SK-N-SH (cell line): ENCODE data around the gene ENOX1. TPM values are rescaled to one million over a fixed set of nuclear protein-coding genes. Genes with fewer than 3 reads are reported as not detected.

ENCODE experiments used
- CTCF ChIA-PET: fragments of 300-600, 350-600 bp; formaldehyde crosslinking; extraction: SDS; loops from one replicate; lab custom pipeline; 2021; lab: Yijun Ruan, JAX
- POLR2A ChIA-PET: fragments of 350-600 bp; sonication (Branson Sonifier 250); formaldehyde crosslinking; extraction: SDS; loops from one replicate; lab custom pipeline; 2020; ENCODE audit warnings: antibody characterized with exemption, inconsistent platforms; lab: Yijun Ruan, JAX
- DNase-seq: peaks from one replicate; pipeline ENCODE4 v3.0.0; 2012
- H2AFZ ChIP-seq: fragments of 200-600 bp; sonication (generic); 2 replicates; pipeline ENCODE4 v1.8.1; 2016; ENCODE audit warnings: antibody characterized with exemption, mild to moderate bottlenecking, low read depth
- H3F3A ChIP-seq: fragments of 200-600 bp; sonication (generic); replicated peaks from 2 replicates; pipeline ENCODE3; 2016; ENCODE audit warnings: antibody characterized with exemption, mild to moderate bottlenecking; ENCODE audit not compliant: insufficient read depth
- H3K27ac ChIP-seq, 2 experiments: fragments of 200-500 bp in 1 of 2; fragments of 200-600 bp in 1 of 2; sonication (Bioruptor generic) in 1 of 2; sonication (generic), shearing (Covaris generic) in 1 of 2; 2 replicates each; pipeline versions ENCODE4 v1.5.1 to v1.6.1; 2014 to 2016; ENCODE audit warnings: low read depth in 2 of 2, inconsistent platforms in 1 of 2, low read length in 1 of 2, mild to moderate bottlenecking in 1 of 2, mixed read lengths in 1 of 2
- H3K27me3 ChIP-seq: fragments of 200-600 bp; sonication (generic), shearing (Covaris generic); 2 replicates; pipeline ENCODE4 v1.6.1; 2016; ENCODE audit warnings: mixed run types; ENCODE audit not compliant: insufficient read depth
- H3K36me3 ChIP-seq, 2 experiments: fragments of 200-500 bp in 1 of 2; fragments of 200-600 bp in 1 of 2; sonication (Bioruptor generic) in 1 of 2; sonication (generic) in 1 of 2; replicated peaks in 1 of 2; 2 replicates each; pipeline versions ENCODE3 to v1.5.1; 2014 to 2016; ENCODE audit warnings: low read length in 1 of 2, mild to moderate bottlenecking in 1 of 2; ENCODE audit not compliant: insufficient read depth in 2 of 2, control insufficient read depth in 1 of 2
- H3K4me1 ChIP-seq, 2 experiments: fragments of 200-500 bp in 1 of 2; fragments of 200-600 bp in 1 of 2; sonication (Bioruptor generic) in 1 of 2; sonication (generic), shearing (Covaris generic) in 1 of 2; 2 replicates each; pipeline versions ENCODE4 v1.5.1 to v1.6.1; 2014 to 2016; ENCODE audit warnings: low read depth in 1 of 2, low read length in 1 of 2, mixed run types in 1 of 2; ENCODE audit not compliant: insufficient read depth in 2 of 2, control insufficient read depth in 1 of 2
- H3K4me2 ChIP-seq: fragments of 200-600 bp; sonication (generic), shearing (Covaris generic); 2 replicates; pipeline ENCODE4 v1.6.1; 2017; ENCODE audit warnings: mixed run types
- H3K4me3 ChIP-seq, 2 experiments: fragments of 200-500 bp in 1 of 2; fragments of 200-600 bp in 1 of 2; sonication (Bioruptor generic) in 1 of 2; sonication (generic), shearing (Covaris generic) in 1 of 2; 2 replicates each; pipeline versions ENCODE4 v1.5.1 to v1.8.1; 2014 to 2016; ENCODE audit warnings: low read depth in 2 of 2, inconsistent platforms in 1 of 2, low read length in 1 of 2, mild to moderate bottlenecking in 1 of 2, mixed read lengths in 1 of 2, moderate library complexity in 1 of 2
- H3K79me2 ChIP-seq: fragments of 200-600 bp; sonication (generic); 2 replicates; pipeline ENCODE4 v1.8.1; 2017; ENCODE audit warnings: mild to moderate bottlenecking; ENCODE audit not compliant: insufficient read depth
- H3K9ac ChIP-seq: fragments of 200-600 bp; sonication (generic); 2 replicates; pipeline ENCODE4 v1.6.1; 2017; ENCODE audit warnings: mixed run types
- H3K9me2 ChIP-seq: fragments of 200-600 bp; sonication (generic); 2 replicates; pipeline ENCODE4 v1.6.1; 2017; ENCODE audit warnings: mixed run types
- H3K9me3 ChIP-seq: fragments of 200-600 bp; sonication (generic); 2 replicates; pipeline ENCODE4 v1.6.1; 2017; ENCODE audit warnings: mixed run types, mild to moderate bottlenecking, moderate library complexity
- H4K20me1 ChIP-seq: fragments of 200-600 bp; sonication (generic); 2 replicates; pipeline ENCODE4 v1.6.1; 2017; ENCODE audit warnings: mild to moderate bottlenecking, mixed run types; ENCODE audit not compliant: insufficient read depth
- CHD2 ChIP-seq: fragments of 150-350 bp; IDR thresholded peaks from 2 replicates; pipeline ENCODE4 v1.6.1; 2018; ENCODE audit warnings: low read length; ENCODE audit not compliant: partially characterized antibody
- EP300 ChIP-seq, 2 experiments: IDR thresholded peaks; 2 replicates each; pipeline versions ENCODE4 v1.4.0 to v1.6.1; 2012; ENCODE audit warnings: borderline replicate concordance in 1 of 2, low read depth in 1 of 2, low read length in 1 of 2
- EZH2phosphoT487 ChIP-seq: fragments of 200-600 bp; sonication (generic); IDR thresholded peaks from 2 replicates; pipeline ENCODE4 v1.6.1; 2017; ENCODE audit warnings: low read depth, mixed run types, mild to moderate bottlenecking, antibody characterized with exemption, moderate library complexity, borderline replicate concordance
- FOSL2 ChIP-seq: IDR thresholded peaks from 2 replicates; pipeline ENCODE4 v1.4.0; 2012; ENCODE audit warnings: low read depth, mild to moderate bottlenecking, moderate library complexity, borderline replicate concordance
- FOXJ3 ChIP-seq: sonication (generic); formaldehyde crosslinking; IDR thresholded peaks from 2 replicates; pipeline ENCODE4 v1.5.1; 2020; ENCODE audit warnings: mild to moderate bottlenecking, missing genetic modification reagents
- FOXM1 ChIP-seq: IDR thresholded peaks from 2 replicates; pipeline ENCODE4 v1.4.0; 2012; ENCODE audit warnings: low read depth, mild to moderate bottlenecking
- GATA2 ChIP-seq: sonication (generic); formaldehyde crosslinking; IDR thresholded peaks from 2 replicates; pipeline ENCODE4 v1.5.0; 2020; ENCODE audit warnings: mild to moderate bottlenecking, missing genetic modification reagents
- JUND ChIP-seq: IDR thresholded peaks from 2 replicates; pipeline ENCODE4 v1.4.0; 2012
- MEF2A ChIP-seq: IDR thresholded peaks from 2 replicates; pipeline ENCODE4 v1.4.0; 2012; ENCODE audit warnings: low read depth, borderline replicate concordance
- MXI1 ChIP-seq: IDR thresholded peaks from 2 replicates; pipeline ENCODE4 v1.6.1; 2012; ENCODE audit warnings: mild to moderate bottlenecking, low read depth, low read length, improper control_type of control experiment
- NFIC ChIP-seq: IDR thresholded peaks from 2 replicates; pipeline ENCODE4 v1.4.0; 2012; ENCODE audit warnings: borderline replicate concordance
- NRF1 ChIP-seq: IDR thresholded peaks from 2 replicates; pipeline ENCODE4 v1.6.1; 2012; ENCODE audit warnings: low read depth, mild to moderate bottlenecking, low read length
- PBX3 ChIP-seq: IDR thresholded peaks from 2 replicates; pipeline ENCODE4; 2012
- POLR2AphosphoS5 ChIP-seq: IDR thresholded peaks from 2 replicates; pipeline ENCODE4 v1.6.1; 2012; ENCODE audit warnings: low read depth, low read length
- RCOR1 ChIP-seq: fragments of 150-350 bp; IDR thresholded peaks from 2 replicates; pipeline ENCODE4 v1.6.1; 2017; ENCODE audit warnings: antibody characterized with exemption, low read length
- RFX5 ChIP-seq: IDR thresholded peaks from 2 replicates; pipeline ENCODE4 v1.6.1; 2012; ENCODE audit warnings: mild to moderate bottlenecking, improper control_type of control experiment, low read length
- RXRA ChIP-seq: IDR thresholded peaks from 2 replicates; pipeline ENCODE4 v1.4.0; 2012; ENCODE audit warnings: low read depth, mild to moderate bottlenecking, borderline replicate concordance
- SMC3 ChIP-seq: IDR thresholded peaks from 2 replicates; pipeline ENCODE4 v1.6.1; 2012; ENCODE audit warnings: low read depth, low read length, improper control_type of control experiment
- TCF12 ChIP-seq: IDR thresholded peaks from 2 replicates; pipeline ENCODE4 v1.4.0; 2012
- TEAD4 ChIP-seq: IDR thresholded peaks from 2 replicates; pipeline ENCODE4 v1.4.0; 2012; ENCODE audit warnings: mild to moderate bottlenecking, borderline replicate concordance; ENCODE audit not compliant: insufficient read depth
- YY1 ChIP-seq: IDR thresholded peaks from 2 replicates; pipeline ENCODE4 v1.4.0; 2012; ENCODE audit warnings: low read depth, mild to moderate bottlenecking
- WGBS: methylation state at CpG from one replicate; pipeline ENCODE4 v1.1.6; 2017; ENCODE audit warnings: low lambda C conversion rate; 5-methylcytosine and 5-hydroxymethylcytosine counted together
- polyA plus RNA-seq, 3 experiments: library from polyadenylated mRNA; depleted of rRNA; stranded (reverse); fragments of >200 nt; gene quantifications; 2 replicates each; pipeline ENCODE4 v1.2.3, GENCODE V29; 2012

The ENOX1 gene
- polyA plus RNA-seq, 1 of the 3 experiments (the other 2 are of a cell fraction) = 5.8 TPM

- Histone ChIP-seq H3K9ac (no peak overlapping the region), H3K27me3 (no peaks in the 10 kb centered on the region), H3K4me2 (no peak overlapping the region), H4K20me1 (no peaks in the 10 kb centered on the region), H3K27ac (no peak overlapping the region), H2AFZ (no peak overlapping the region), H3K36me3 (no peaks in the 10 kb centered on the region), H3K79me2 (no peaks in the 10 kb centered on the region), H3F3A (no peaks in the 10 kb centered on the region), H3K4me3 (no peak overlapping the region), H3K4me1 (peaks cover 10 to 18% of the 10 kb centered on the region in 2 experiments; a peak in 3 of 4 replicates), H3K9me3 (no peaks in the 10 kb centered on the region), H3K9me2 (no peaks in the 10 kb centered on the region)
- WGBS = 100% methylated on average over 2 of the region's 2 CpGs
- ChIA-PET POLR2A (no interaction called here), CTCF (interaction anchor here (1.0 kb wide), 1 partner anchor 13 kb away, joined by 3 read pairs; no protein-coding TSS in a partner anchor)
- DNase-seq = no peak
- TF ChIP-seq RXRA (no peak), JUND (no peak), MEF2A (no peak), NRF1 (no peak), RFX5 (no peak), FOSL2 (no peak)
Measured at GRCh38 chr13:43666403-43666802, 120.4 kb downstream of the ENOX1 start.

- Histone ChIP-seq H3K4me3 (peak overlapping the region in 1 of 2 experiments; percentile 38; a peak in 1 of 4 replicates), H3K36me3 (no peaks in the 10 kb centered on the region), H3K9me3 (no peaks in the 10 kb centered on the region), H3K27ac (peak overlapping the region; percentile 65 to 67; a peak in 3 of 4 replicates), H3K27me3 (no peaks in the 10 kb centered on the region), H3K9me2 (no peaks in the 10 kb centered on the region), H2AFZ (peak overlapping the region; percentile 75; the same call in 1 of the 2 replicates), H3K79me2 (no peaks in the 10 kb centered on the region), H3K9ac (peak overlapping the region; percentile 33), H3K4me1 (peaks cover 10 to 18% of the 10 kb centered on the region in 2 experiments; a peak in 3 of 4 replicates), H3F3A (no peaks in the 10 kb centered on the region), H3K4me2 (peak overlapping the region; percentile 77), H4K20me1 (no peaks in the 10 kb centered on the region)
- 21% methylated on average over 6 of the region's 6 CpGs for WGBS
- peak; percentile 30; the same call in 1 of the 2 replicates for TF ChIP-seq POLR2AphosphoS5
- no peak for TF ChIP-seq FOXM1
- no peak for TF ChIP-seq RFX5
- TF ChIP-seq FOXJ3 = no peak
- TF ChIP-seq YY1 = no peak
- TF ChIP-seq JUND = no peak
- TF ChIP-seq EP300 (IDR thresholded peaks at IDR 0.05; ENCODE audit: borderline replicate concordance in 1 of 2, low read depth in 1 of 2, low read length in 1 of 2) = peak in 1 of 2 experiments; percentile 67; a peak in 2 of 4 replicates
- TF ChIP-seq SMC3 = no peak
- no peak for TF ChIP-seq EZH2phosphoT487
- TF ChIP-seq MEF2A = no peak
- peak; percentile 37; the same call in 1 of the 2 replicates for TF ChIP-seq PBX3
- no peak for TF ChIP-seq MXI1
- peak; percentile 97 for TF ChIP-seq RCOR1
- peak; percentile 45; the same call in 1 of the 2 replicates for TF ChIP-seq TCF12
- TF ChIP-seq GATA2 (CRISPR knock-in tag) = peak; percentile 87
- peak; percentile 6; the same call in 1 of the 2 replicates for TF ChIP-seq NFIC
- TF ChIP-seq TEAD4 = peak; percentile 48; the same call in 1 of the 2 replicates
- peak; percentile 52 for TF ChIP-seq CHD2
- peak; percentile 34 for DNase-seq
- ChIA-PET POLR2A (interaction anchor here (1.1 kb wide), 1 partner anchor 102 kb away, joined by 3 read pairs; no protein-coding TSS in a partner anchor), CTCF (interaction anchor here (0.5 kb wide), 2 partner anchors 10 to 469 kb away, joined by 3 read pairs; no protein-coding TSS in a partner anchor)
Measured at GRCh38 chr13:43665388-43665787, 121.4 kb downstream of the ENOX1 start.
